ENCODE measurements around the gene PRKG1.
A peak's percentile ranks its signal among the peaks of the same experiment; 100 is the strongest.
"Not testable (repeated sequence)": the region's sequence is repeated elsewhere in the genome, so short reads cannot be mapped to it uniquely, and the experiment has no call there.

Gene PRKG1

GRCh38 chr10:51119441-51119840, 45.2 kb downstream of the PRKG1 start:
- no peak for FAIRE-seq

GRCh38 chr10:51121861-51122260, 47.6 kb downstream of the PRKG1 start:
- FAIRE-seq = no peak

- FAIRE-seq = no peak
These were observed 50.6 kb downstream of the PRKG1 start for GRCh38 chr10:51124852-51125251.

- FAIRE-seq = no peak
These were observed 51.2 kb downstream of the PRKG1 start for GRCh38 chr10:51125518-51125917.

- FAIRE-seq = no peak
These were observed 55.8 kb downstream of the PRKG1 start for GRCh38 chr10:51129946-51130544.

- FAIRE-seq = no peak
These were observed 63.7 kb downstream of the PRKG1 start for GRCh38 chr10:51137756-51138529.

GRCh38 chr10:51139176-51139575, 64.9 kb downstream of the PRKG1 start:
- no peak for FAIRE-seq

- no peak for FAIRE-seq
These were observed 66.7 kb downstream of the PRKG1 start for GRCh38 chr10:51141010-51141409.

- no peak for FAIRE-seq
These were observed 70.0 kb downstream of the PRKG1 start for GRCh38 chr10:51144161-51144781.

GRCh38 chr10:51145375-51145774, 71.1 kb downstream of the PRKG1 start:
- FAIRE-seq = no peak

GRCh38 chr10:51147644-51148399, 73.5 kb downstream of the PRKG1 start:
- no peak for FAIRE-seq

GRCh38 chr10:51156926-51157325, 82.6 kb downstream of the PRKG1 start:
- no peak for FAIRE-seq

GRCh38 chr10:51158832-51159231, 84.5 kb downstream of the PRKG1 start:
- FAIRE-seq = no peak

GRCh38 chr10:51159841-51160240, 85.6 kb downstream of the PRKG1 start:
- no peak for FAIRE-seq

GRCh38 chr10:51162002-51162401, 87.7 kb downstream of the PRKG1 start:
- FAIRE-seq = no peak

GRCh38 chr10:51163380-51164049, 89.2 kb downstream of the PRKG1 start:
- not testable (repeated sequence) for FAIRE-seq

- FAIRE-seq = peak; percentile 28
These were observed 94.0 kb downstream of the PRKG1 start for GRCh38 chr10:51168086-51168815.

- FAIRE-seq = no peak
These were observed 94.8 kb downstream of the PRKG1 start for GRCh38 chr10:51169111-51169510.

GRCh38 chr10:51170518-51171245, 96.4 kb downstream of the PRKG1 start:
- no peak for FAIRE-seq

- peak; percentile 31 for FAIRE-seq
These were observed 97.7 kb downstream of the PRKG1 start for GRCh38 chr10:51171946-51172345.

GRCh38 chr10:51176976-51177695, 102.8 kb downstream of the PRKG1 start:
- no peak for FAIRE-seq

Measured in colon (tissue), 2 donors.